ENCODE results near the gene BICD1. TPM values are rescaled to one million over a fixed set of nuclear protein-coding genes. Genes with fewer than 3 reads are reported as not detected.
A peak's percentile ranks its signal among the peaks of the same experiment; 100 is the strongest.

Gene BICD1
- total and polyA plus RNA-seq, 2 of the 13 experiments (the other 11 are each of a cell fraction or from before 2014, with no cell fraction given): 4.5 to 5.2 TPM

DNA sequence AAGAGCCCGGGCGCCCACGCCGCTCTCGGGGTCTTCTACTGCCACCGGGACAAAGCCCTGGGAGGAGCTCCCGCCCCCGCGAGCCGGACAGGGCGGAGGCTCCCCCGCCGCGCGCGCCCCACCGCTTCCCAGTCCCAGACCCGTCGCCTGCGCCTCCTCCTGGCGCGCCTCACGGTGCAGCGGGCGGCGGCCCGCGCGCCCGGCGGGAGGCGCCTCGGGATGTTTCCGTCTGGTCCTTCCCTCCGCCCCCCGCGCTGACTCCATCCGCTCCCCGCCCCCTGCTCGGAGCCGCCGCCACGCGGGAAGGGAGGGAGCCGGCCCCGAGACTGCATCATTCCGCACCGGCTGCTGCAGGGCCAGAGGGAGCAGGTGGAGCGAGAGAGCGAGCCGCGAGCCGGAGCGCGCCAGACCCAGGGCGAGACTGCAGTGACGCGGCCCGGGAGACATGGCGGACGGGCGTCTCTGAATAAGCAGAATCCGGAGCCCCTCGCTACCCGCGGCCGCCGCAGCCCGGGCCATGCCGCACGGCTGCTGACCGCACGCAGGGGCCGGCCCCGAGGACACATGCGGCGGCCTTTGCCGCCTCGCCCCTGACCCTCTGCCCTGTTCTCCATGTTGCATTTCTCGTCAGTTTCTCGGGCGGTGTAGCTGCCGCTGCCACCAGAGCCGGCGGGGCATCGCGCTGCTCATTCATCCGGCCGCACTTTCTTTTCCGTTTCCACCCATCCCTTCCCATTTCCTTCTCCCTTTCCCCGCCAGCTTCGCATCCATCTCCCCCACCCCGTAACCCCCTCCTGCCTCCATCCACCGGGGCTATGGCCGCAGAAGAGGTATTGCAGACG, at the start of gene BICD1 (continued):
- TF ChIP-seq HOXA9 (CRISPR knock-in tag; IDR thresholded peaks at IDR 0.05; ENCODE audit: borderline replicate concordance) (no peak), IRF2 (CRISPR knock-in tag; IDR thresholded peaks at IDR 0.05) (peak; percentile 64), DNMT1 (CRISPR knock-in tag; IDR thresholded peaks at IDR 0.05) (no peak), ZNF460 (CRISPR knock-in tag; IDR thresholded peaks at IDR 0.05; ENCODE audit: borderline replicate concordance) (no peak), RFXANK (CRISPR knock-in tag; IDR thresholded peaks at IDR 0.05) (0 out of 2 replicates have a peak, but pooled peaks have one; percentile 45), YEATS2 (CRISPR knock-in tag; IDR thresholded peaks at IDR 0.05; ENCODE audit: borderline replicate concordance) (no peak), TARDBP (CRISPR knock-in tag; IDR thresholded peaks at IDR 0.05) (peak; percentile 69; the same call in 1 of the 2 replicates), ZNF367 (CRISPR knock-in tag; IDR thresholded peaks at IDR 0.05; ENCODE audit: borderline replicate concordance) (no peak)
- TF ChIP-seq, protein P1, sequence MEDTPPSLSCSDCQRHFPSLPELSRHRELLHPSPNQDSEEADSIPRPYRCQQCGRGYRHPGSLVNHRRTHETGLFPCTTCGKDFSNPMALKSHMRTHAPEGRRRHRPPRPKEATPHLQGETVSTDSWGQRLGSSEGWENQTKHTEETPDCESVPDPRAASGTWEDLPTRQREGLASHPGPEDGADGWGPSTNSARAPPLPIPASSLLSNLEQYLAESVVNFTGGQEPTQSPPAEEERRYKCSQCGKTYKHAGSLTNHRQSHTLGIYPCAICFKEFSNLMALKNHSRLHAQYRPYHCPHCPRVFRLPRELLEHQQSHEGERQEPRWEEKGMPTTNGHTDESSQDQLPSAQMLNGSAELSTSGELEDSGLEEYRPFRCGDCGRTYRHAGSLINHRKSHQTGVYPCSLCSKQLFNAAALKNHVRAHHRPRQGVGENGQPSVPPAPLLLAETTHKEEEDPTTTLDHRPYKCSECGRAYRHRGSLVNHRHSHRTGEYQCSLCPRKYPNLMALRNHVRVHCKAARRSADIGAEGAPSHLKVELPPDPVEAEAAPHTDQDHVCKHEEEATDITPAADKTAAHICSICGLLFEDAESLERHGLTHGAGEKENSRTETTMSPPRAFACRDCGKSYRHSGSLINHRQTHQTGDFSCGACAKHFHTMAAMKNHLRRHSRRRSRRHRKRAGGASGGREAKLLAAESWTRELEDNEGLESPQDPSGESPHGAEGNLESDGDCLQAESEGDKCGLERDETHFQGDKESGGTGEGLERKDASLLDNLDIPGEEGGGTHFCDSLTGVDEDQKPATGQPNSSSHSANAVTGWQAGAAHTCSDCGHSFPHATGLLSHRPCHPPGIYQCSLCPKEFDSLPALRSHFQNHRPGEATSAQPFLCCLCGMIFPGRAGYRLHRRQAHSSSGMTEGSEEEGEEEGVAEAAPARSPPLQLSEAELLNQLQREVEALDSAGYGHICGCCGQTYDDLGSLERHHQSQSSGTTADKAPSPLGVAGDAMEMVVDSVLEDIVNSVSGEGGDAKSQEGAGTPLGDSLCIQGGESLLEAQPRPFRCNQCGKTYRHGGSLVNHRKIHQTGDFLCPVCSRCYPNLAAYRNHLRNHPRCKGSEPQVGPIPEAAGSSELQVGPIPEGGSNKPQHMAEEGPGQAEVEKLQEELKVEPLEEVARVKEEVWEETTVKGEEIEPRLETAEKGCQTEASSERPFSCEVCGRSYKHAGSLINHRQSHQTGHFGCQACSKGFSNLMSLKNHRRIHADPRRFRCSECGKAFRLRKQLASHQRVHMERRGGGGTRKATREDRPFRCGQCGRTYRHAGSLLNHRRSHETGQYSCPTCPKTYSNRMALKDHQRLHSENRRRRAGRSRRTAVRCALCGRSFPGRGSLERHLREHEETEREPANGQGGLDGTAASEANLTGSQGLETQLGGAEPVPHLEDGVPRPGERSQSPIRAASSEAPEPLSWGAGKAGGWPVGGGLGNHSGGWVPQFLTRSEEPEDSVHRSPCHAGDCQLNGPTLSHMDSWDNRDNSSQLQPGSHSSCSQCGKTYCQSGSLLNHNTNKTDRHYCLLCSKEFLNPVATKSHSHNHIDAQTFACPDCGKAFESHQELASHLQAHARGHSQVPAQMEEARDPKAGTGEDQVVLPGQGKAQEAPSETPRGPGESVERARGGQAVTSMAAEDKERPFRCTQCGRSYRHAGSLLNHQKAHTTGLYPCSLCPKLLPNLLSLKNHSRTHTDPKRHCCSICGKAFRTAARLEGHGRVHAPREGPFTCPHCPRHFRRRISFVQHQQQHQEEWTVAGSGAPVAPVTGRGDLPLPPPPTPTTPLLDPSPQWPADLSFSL (CRISPR knock-in tag; IDR thresholded peaks at IDR 0.05): no peak
- TF ChIP-seq, protein P2, sequence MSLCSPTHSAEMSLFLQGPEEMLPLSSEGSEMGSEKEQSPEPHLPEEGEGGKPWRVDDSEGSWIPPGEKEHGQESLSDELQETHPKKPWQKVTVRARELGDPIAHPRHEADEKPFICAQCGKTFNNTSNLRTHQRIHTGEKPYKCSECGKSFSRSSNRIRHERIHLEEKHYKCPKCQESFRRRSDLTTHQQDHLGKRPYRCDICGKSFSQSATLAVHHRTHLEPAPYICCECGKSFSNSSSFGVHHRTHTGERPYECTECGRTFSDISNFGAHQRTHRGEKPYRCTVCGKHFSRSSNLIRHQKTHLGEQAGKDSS (CRISPR knock-in tag; IDR thresholded peaks at IDR 0.05; ENCODE audit: borderline replicate concordance, low read depth): no peak
- TF ChIP-seq, protein P3, sequence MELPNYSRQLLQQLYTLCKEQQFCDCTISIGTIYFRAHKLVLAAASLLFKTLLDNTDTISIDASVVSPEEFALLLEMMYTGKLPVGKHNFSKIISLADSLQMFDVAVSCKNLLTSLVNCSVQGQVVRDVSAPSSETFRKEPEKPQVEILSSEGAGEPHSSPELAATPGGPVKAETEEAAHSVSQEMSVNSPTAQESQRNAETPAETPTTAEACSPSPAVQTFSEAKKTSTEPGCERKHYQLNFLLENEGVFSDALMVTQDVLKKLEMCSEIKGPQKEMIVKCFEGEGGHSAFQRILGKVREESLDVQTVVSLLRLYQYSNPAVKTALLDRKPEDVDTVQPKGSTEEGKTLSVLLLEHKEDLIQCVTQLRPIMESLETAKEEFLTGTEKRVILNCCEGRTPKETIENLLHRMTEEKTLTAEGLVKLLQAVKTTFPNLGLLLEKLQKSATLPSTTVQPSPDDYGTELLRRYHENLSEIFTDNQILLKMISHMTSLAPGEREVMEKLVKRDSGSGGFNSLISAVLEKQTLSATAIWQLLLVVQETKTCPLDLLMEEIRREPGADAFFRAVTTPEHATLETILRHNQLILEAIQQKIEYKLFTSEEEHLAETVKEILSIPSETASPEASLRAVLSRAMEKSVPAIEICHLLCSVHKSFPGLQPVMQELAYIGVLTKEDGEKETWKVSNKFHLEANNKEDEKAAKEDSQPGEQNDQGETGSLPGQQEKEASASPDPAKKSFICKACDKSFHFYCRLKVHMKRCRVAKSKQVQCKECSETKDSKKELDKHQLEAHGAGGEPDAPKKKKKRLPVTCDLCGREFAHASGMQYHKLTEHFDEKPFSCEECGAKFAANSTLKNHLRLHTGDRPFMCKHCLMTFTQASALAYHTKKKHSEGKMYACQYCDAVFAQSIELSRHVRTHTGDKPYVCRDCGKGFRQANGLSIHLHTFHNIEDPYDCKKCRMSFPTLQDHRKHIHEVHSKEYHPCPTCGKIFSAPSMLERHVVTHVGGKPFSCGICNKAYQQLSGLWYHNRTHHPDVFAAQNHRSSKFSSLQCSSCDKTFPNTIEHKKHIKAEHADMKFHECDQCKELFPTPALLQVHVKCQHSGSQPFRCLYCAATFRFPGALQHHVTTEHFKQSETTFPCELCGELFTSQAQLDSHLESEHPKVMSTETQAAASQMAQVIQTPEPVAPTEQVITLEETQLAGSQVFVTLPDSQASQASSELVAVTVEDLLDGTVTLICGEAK (IDR thresholded peaks at IDR 0.05): no peak
- TF ChIP-seq, protein P3 (CRISPR knock-in tag; IDR thresholded peaks at IDR 0.05): peak; percentile 74

All from HepG2 (cell line).